Activated CD4-positive, CD25-positive, alpha-beta regulatory T cell treated with anti-CD3 and anti-CD28 coated beads, Interleukin-2, amount 50 U/mL, for 16 hours (primary cell): ENCODE measurements around the gene LRP3.
"Not testable (repeated sequence)": the region's sequence is repeated elsewhere in the genome, so short reads cannot be mapped to it uniquely, and the experiment has no call there.

Experiments
- DNase-seq: peaks from one replicate; pipeline ENCODE4 v3.0.0-alpha.2; 2020; ENCODE audit warnings: low read depth, low spot score

Gene LRP3

GRCh38 chr19:33201886-33202545, 7.9 kb downstream of the LRP3 start:
- no peak for DNase-seq

GRCh38 chr19:33202546-33203507, 8.7 kb downstream of the LRP3 start:
- no peak for DNase-seq

DNA sequence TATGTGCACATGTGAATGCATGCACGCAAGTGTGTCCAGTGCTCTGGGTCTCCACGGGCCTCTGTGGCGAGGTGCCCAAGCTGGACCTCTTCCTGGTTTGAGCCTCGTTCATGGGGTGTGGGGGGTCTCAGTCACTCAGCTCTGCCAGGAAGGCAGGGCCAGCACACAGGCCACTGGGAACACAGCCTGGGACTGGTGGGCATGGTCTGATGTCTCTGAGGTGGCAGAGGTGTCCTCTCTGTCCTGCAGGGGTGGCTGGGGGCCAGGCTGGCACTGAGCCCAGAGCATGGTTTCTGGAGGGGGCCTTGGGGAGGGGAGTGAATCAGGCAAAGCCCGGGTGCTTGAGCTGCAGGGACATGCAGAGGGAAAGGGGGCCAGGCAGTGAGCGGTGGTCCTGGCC, 9.4 kb downstream of the LRP3 start:
- DNase-seq, result no peak

- DNase-seq, result no peak
These were observed 10.2 kb downstream of the LRP3 start for GRCh38 chr19:33204136-33204973.

DNA sequence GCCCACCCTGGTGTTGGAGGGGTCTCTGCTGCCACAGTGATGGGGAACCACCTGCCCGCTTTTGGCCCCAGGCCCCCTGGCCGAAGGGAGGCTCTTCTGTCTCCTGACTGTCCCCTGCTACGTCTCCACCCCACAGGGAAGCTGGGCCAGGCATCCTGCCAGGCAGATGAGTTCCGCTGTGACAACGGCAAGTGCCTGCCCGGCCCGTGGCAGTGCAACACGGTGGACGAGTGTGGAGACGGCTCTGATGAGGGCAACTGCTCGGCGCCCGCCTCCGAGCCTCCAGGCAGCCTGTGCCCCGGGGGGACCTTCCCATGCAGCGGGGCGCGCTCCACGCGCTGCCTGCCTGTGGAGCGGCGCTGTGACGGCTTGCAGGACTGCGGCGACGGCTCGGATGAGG, 11.0 kb downstream of the LRP3 start:
- no peak for DNase-seq

- no peak for DNase-seq
These were observed 11.6 kb downstream of the LRP3 start for GRCh38 chr19:33205531-33206260.

- no peak for DNase-seq
These were observed 12.3 kb downstream of the LRP3 start for GRCh38 chr19:33206261-33207039.

GRCh38 chr19:33207040-33207620, 13.0 kb downstream of the LRP3 start:
- DNase-seq, result no peak

GRCh38 chr19:33207903-33208302, 13.8 kb downstream of the LRP3 start:
- no peak for DNase-seq

- no peak for DNase-seq
These were observed 14.3 kb downstream of the LRP3 start for GRCh38 chr19:33208371-33208895.

GRCh38 chr19:33208904-33209849, 15.0 kb downstream of the LRP3 start:
- DNase-seq, result no peak

GRCh38 chr19:33209850-33210230, 15.7 kb downstream of the LRP3 start:
- DNase-seq, result not testable (repeated sequence)

DNA sequence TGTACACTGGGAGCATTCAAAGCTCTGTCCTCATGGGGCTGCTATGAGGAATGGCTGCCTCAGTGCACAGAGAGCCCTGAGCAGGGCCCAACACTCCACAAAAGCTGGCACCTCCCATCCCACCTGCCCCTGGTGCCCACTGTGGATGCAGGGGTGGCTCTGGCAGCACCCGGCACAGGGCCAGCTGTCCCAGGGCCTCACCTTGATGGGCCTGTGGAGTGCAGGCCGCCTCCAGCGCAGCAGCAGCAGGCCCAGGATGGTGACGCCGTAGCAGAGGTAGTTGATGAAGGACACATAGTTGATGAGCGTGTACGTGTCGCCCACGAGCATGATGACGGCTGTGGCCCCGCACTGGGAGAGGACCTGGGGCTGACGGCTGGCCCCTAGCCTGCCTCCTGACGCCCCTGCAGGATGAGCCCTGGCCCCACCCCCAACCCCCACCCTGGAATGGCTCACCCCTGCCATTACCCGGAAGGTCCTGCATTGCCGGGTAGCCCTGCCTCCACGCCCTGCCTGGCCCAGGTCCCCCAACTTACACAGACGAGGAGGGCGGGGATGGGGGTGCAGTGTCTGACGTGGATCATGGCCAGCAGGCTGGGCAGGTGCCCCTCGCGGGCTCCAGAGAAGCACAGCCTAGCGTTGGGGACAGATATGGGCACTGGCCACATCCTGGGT, 16.3 kb downstream of the LRP3 start:
- DNase-seq, result no peak

- no peak for DNase-seq
These were observed 17.8 kb downstream of the LRP3 start for GRCh38 chr19:33211794-33212435.

- DNase-seq, result no peak
These were observed 18.5 kb downstream of the LRP3 start for GRCh38 chr19:33212436-33213172.

GRCh38 chr19:33214596-33214995, 20.5 kb downstream of the LRP3 start:
- DNase-seq, result no peak
